ENCODE measurements around the gene RPL18A.
A peak's percentile ranks its signal among the peaks of the same experiment; 100 is the strongest.
"Not testable (repeated sequence)": the region's sequence is repeated elsewhere in the genome, so short reads cannot be mapped to it uniquely, and the experiment has no call there.

The RPL18A gene

GRCh38 chr19:17866312-17866963 is 6.7 kb downstream of the RPL18A start:
- FAIRE-seq, result no peak

GRCh38 chr19:17866964-17867486 is 7.3 kb downstream of the RPL18A start:
- no peak for FAIRE-seq

More at GRCh38 chr19:17866312-17866963, 6.7 kb downstream of the RPL18A start:
- no peak for DNase-seq (ENCODE audit: insufficient read length, low spot score)

GRCh38 chr19:17868669-17869068 is 9.0 kb downstream of the RPL18A start:
- no peak for FAIRE-seq

More at GRCh38 chr19:17866964-17867486, 7.3 kb downstream of the RPL18A start:
- no peak for DNase-seq (ENCODE audit: insufficient read length, low spot score)

GRCh38 chr19:17869114-17869608 is 9.5 kb downstream of the RPL18A start:
- no peak for FAIRE-seq
- no peak for DNase-seq (ENCODE audit: insufficient read length, low spot score)

More at GRCh38 chr19:17868669-17869068, 9.0 kb downstream of the RPL18A start:
- no peak for DNase-seq (ENCODE audit: insufficient read length, low spot score)

- FAIRE-seq, result no peak
Measured at GRCh38 chr19:17871032-17871877, 11.5 kb downstream of the RPL18A start.

GRCh38 chr19:17871878-17872250 is 12.2 kb downstream of the RPL18A start, which contains the start of gene SLC5A5:
TSS of gene SLC5A5 (plus strand) at chr19:17871945. CDS start at chr19:17872320, 375 bp downstream.
- DNase-seq (ENCODE audit: insufficient read length, low spot score), result no peak
- FAIRE-seq, result no peak

More at GRCh38 chr19:17871032-17871877, 11.5 kb downstream of the RPL18A start:
- no peak for DNase-seq (ENCODE audit: insufficient read length, low spot score)

GRCh38 chr19:17872251-17873001 is 12.7 kb downstream of the RPL18A start:
- DNase-seq (ENCODE audit: insufficient read length, low spot score), result no peak
- no peak for FAIRE-seq

- DNase-seq (ENCODE audit: insufficient read length, low spot score), result peak; percentile 37
- no peak for FAIRE-seq
Measured at GRCh38 chr19:17873786-17874757, 14.4 kb downstream of the RPL18A start.

- DNase-seq (ENCODE audit: insufficient read length, low spot score) (no peak), FAIRE-seq (no peak)
Measured at GRCh38 chr19:17874758-17875135, 15.0 kb downstream of the RPL18A start.

GRCh38 chr19:17877696-17878095 is 18.0 kb downstream of the RPL18A start:
- DNase-seq (ENCODE audit: insufficient read length, low spot score) (no peak), FAIRE-seq (no peak)

- no peak for FAIRE-seq
Measured at GRCh38 chr19:17879466-17879865, 19.8 kb downstream of the RPL18A start.

GRCh38 chr19:17881701-17882100 is 22.0 kb downstream of the RPL18A start:
- DNase-seq (ENCODE audit: insufficient read length, low spot score), result no peak
- FAIRE-seq, result no peak

More at GRCh38 chr19:17879466-17879865, 19.8 kb downstream of the RPL18A start:
- DNase-seq (ENCODE audit: insufficient read length, low spot score), result no peak

GRCh38 chr19:17883627-17884410 is 24.1 kb downstream of the RPL18A start:
- FAIRE-seq (no peak), DNase-seq (ENCODE audit: insufficient read length, low spot score) (no peak)

- no peak for FAIRE-seq
- DNase-seq (ENCODE audit: insufficient read length, low spot score), result no peak
Measured at GRCh38 chr19:17886515-17886914, 26.8 kb downstream of the RPL18A start.

GRCh38 chr19:17887221-17887620 is 27.5 kb downstream of the RPL18A start:
- DNase-seq (ENCODE audit: insufficient read length, low spot score); FAIRE-seq: not testable (repeated sequence)

- DNase-seq (ENCODE audit: insufficient read length, low spot score) (no peak), FAIRE-seq (no peak)
Measured at GRCh38 chr19:17888260-17888659, 28.6 kb downstream of the RPL18A start.

- DNase-seq (ENCODE audit: insufficient read length, low spot score) (peak; percentile 75), FAIRE-seq (no peak)
Measured at GRCh38 chr19:17889609-17890214, 30.0 kb downstream of the RPL18A start.

GRCh38 chr19:17893766-17894165 is 34.1 kb downstream of the RPL18A start:
- FAIRE-seq (no peak), DNase-seq (ENCODE audit: insufficient read length, low spot score) (no peak)
